HUES64 (cell line): ENCODE measurements around the gene POLR2E.
A peak's percentile ranks its signal among the peaks of the same experiment; 100 is the strongest.

Source experiments
- H3K27ac ChIP-seq: 2 replicates; pipeline ENCODE4 v1.7.0; 2013; ENCODE audit warnings: low read depth, low read length, inconsistent platforms
- H3K27me3 ChIP-seq: 2 replicates; pipeline ENCODE4 v1.6.1; 2013; ENCODE audit warnings: mild to moderate bottlenecking, low read length; ENCODE audit not compliant: insufficient read depth
- H3K36me3 ChIP-seq: 2 replicates; pipeline ENCODE4 v1.6.1; 2013; ENCODE audit warnings: mild to moderate bottlenecking, low read length; ENCODE audit not compliant: insufficient read depth
- H3K4me1 ChIP-seq: 2 replicates; pipeline ENCODE4 v1.6.1; 2013; ENCODE audit warnings: mild to moderate bottlenecking, low read length, moderate library complexity; ENCODE audit not compliant: insufficient read depth
- H3K4me3 ChIP-seq: 2 replicates; pipeline ENCODE4 v1.5.1; 2013; ENCODE audit warnings: mild to moderate bottlenecking, low read length, moderate library complexity
- H3K9ac ChIP-seq: 2 replicates; pipeline ENCODE4 v1.6.1; 2013; ENCODE audit warnings: mild to moderate bottlenecking, low read depth, low read length
- H3K9me3 ChIP-seq: 2 replicates; pipeline ENCODE4 v1.6.1; 2013; ENCODE audit warnings: low read depth, low read length; ENCODE audit not compliant: insufficient read depth
- WGBS: fragments of 150-250, 120-280 bp; methylation state at CpG from one replicate; pipeline ENCODE4 v1.1.7; 2013; ENCODE audit warnings: missing lambda C conversion rate; 5-methylcytosine and 5-hydroxymethylcytosine counted together

The POLR2E gene

DNA sequence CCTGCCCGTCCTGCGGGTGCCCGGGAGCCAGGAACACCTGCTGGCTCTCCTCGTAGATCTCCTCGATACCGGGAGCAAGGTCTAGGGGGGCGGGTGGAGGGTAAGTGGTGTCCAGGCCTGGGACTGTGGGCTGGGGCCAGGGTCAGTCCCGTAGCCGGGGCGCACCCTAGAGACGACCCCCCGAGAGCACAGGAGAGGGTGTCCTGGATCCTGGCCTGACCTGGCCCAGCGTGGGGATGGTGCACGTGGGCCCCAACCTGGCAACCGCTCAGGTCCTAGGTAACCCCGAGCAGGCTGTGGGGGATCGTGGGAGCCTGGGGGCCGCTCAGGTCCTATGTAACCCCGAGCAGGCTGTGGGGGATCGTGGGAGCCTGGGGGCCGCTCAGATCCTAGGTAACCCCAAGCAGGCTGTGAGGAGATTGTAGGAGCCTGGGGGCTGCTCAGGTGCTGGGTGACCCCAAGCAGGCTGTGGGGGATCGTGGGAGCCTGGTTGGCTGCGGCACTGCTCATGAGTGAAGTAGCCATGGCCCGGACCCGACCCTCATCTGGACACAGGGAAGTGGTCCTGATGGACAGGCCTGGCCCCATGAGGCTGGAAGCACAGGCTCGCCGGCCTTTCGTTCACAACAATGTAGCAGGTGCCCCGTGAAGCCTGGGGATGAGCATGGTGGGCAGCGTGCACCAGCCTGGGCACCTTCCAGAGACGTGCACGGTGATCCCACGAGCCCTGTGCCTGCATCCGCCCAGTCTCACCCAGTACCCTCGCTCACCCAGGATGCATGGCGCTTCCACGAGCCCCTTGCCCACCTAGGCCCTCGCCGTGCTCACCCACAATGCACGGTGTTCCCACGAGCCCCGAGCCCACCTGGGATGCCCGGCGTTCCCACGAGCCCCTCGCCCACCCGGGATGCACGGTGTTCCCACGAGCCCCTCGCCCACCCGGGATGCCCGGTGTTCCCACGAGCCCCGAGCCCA lies 14.8 kb upstream of the POLR2E start:
- Histone ChIP-seq H3K27me3 (no peaks in the 10 kb centered on the region), H3K4me1 (peaks cover 4% of the 10 kb centered on the region; the same call in 1 of the 2 replicates), H3K27ac (no peak overlapping the region), H3K9me3 (no peaks in the 10 kb centered on the region), H3K36me3 (peaks cover 27% of the 10 kb centered on the region), H3K9ac (no peak overlapping the region), H3K4me3 (no peak overlapping the region)
- 95% methylated on average over 54 of the region's 54 CpGs for WGBS

DNA sequence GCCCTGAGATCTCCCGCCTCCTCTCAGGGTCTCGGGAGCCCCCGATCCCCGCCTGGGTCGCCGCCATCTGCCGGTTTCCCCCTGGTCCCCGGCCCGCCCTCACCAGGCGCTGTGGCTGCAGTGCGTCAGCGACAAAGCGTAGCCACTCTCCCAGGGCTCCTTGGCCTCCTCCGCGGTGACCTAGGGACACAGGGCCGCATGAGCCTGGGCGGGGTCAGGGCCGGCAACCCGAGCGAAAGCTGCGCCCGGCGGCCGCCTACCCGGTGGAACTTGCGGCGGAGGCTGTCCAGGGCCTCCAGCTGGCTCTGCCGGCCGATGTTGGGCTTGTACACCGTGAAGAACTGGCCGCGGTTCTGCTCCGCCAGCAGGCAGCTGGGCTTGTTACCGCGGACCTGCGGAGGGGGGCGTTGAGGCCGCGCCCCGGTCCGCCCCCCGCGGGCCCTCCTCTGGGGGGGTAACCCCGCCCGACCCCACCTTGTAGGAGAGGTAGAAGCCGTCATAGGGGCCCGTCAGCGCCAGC lies 13.9 kb upstream of the POLR2E start:
- Histone ChIP-seq H3K36me3 (peaks cover 26% of the 10 kb centered on the region), H3K27me3 (no peaks in the 10 kb centered on the region), H3K9ac (no peak overlapping the region), H3K9me3 (no peaks in the 10 kb centered on the region), H3K27ac (no peak overlapping the region), H3K4me3 (no peak overlapping the region), H3K4me1 (peaks cover 4% of the 10 kb centered on the region; the same call in 1 of the 2 replicates)
- 93% methylated on average over 48 of the region's 48 CpGs for WGBS

DNA sequence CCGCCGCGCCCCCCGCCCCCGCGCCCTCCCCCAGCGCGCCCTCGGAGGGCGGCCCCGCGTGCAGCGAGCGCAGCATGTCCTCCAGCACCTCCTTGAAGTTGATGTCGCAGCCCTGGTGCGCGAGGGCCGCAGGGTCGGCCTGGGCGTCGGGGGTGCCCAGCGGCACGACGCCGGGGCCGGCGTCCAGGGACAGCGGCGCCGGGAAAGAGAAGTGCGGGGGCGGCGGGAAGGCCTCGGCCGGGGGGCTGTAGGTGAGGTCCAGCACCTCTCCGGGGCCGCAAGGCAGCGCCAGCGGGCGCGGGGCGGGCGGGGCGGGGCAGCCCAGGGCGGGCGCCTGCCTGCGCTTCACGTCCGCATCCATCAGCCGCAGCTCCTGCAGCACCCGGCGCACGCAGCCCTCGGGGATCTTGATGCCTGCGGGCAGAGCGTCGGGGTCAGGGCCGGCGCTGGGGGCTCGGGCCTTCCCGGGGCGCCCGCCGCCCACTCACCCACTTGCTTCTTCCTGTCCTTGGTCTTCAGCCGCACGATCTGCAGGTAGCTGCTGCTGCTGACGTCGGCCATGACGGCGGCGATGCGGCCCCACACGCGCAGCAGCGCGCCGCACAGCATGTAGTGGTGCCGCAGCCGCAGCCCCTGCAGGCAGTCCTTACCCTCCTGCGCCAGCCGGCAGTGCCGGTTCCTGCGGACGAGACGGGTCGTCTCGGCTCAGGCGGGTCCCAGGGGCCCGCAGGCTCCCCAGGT lies 13.3 kb upstream of the POLR2E start:
- Histone ChIP-seq H3K27ac (no peak overlapping the region), H3K4me1 (peaks cover 4% of the 10 kb centered on the region; the same call in 1 of the 2 replicates), H3K9me3 (no peaks in the 10 kb centered on the region), H3K36me3 (peaks cover 24% of the 10 kb centered on the region), H3K9ac (no peak overlapping the region), H3K27me3 (no peaks in the 10 kb centered on the region), H3K4me3 (no peak overlapping the region)
- WGBS: 96% methylated on average over 89 of the region's 89 CpGs

DNA sequence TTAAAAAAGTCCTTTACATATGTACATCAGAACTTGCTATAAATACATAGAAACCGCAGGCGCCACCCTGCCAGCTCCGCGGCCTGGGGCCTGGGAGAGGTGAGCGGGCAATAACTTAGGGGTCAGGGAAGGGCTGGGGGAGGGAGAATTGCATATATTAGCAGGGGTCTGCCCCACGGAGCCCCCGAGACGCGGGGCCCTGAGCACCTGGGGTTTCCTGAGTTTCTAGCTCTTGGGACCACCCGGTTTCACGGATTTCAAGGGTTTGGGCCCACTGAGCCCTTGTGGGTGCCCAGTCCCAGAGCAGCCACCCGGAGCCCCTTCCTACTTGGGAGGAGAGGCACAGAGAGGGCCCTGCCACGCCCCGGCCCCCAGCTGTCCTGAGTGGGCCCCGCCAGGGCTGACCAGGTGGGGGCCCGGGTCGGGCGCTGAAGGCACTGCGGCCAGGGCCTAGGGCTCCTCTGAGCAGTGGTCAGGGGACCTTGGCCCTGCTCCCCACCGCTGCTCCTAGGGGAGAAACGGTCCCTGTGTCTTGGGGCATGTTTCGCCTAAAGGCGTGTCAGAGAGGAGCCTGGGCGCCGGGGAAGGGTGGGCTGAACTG lies 12.6 kb upstream of the POLR2E start:
- 0 out of 2 replicates have a peak overlapping the region, but pooled peaks have one; percentile 49 for H3K27ac ChIP-seq

DNA sequence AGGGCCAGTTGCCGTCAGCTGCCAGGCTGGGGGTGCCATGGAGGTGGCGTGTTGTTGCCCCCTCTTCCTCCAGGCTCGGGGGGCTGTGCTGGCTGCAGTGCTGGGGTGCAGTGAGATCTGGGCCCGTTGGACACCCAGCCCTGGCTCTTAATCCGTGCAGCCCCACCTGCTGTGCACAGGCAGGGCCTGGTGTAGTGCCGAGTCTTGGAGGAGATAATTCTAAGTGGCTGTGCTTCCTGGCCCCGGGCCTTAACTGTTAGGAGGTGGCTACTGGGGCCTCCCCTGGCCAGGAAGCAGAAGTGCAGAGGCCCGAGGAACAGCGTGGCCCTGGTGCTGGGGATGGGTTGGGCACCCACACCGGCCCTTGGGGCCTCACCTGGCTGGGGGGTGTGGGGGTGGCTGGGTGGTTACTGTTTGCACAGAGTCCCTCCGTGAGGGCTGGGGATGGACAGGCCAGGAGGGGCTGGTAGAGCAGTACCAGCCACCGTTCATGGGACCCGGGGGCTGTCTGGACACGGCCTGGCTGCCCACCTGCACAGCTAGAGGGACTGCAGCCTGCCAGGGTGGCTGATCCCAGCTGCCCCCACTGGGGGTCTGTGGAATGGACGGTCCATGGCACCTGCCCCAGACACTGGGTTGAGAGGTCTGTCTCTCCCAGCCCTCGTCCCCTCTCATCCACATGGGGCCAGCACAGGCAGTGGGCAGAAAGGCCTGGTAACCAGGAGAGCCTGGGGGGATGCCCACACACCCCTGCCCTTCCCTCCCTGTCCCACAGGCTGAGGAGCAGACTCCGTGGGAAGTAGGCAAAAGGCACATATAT lies 11.9 kb upstream of the POLR2E start:
- peak overlapping the region; percentile 49; the same call in 1 of the 2 replicates for H3K27ac ChIP-seq
- peaks cover 24% of the 10 kb centered on the region for H3K36me3 ChIP-seq
- H3K4me3 ChIP-seq: no peak overlapping the region
- H3K9ac ChIP-seq: no peak overlapping the region
- WGBS: 87% methylated on average over 17 of the region's 17 CpGs
- no peaks in the 10 kb centered on the region for H3K9me3 ChIP-seq
- peaks cover 5% of the 10 kb centered on the region; the same call in 1 of the 2 replicates for H3K4me1 ChIP-seq
- H3K27me3 ChIP-seq: no peaks in the 10 kb centered on the region

More for the DNA sequence above, 12.6 kb upstream of the POLR2E start:
- no peak overlapping the region; the same call in 1 of the 2 replicates for H3K9ac ChIP-seq
- 95% methylated on average over 25 of the region's 25 CpGs for WGBS
- H3K27me3 ChIP-seq: no peaks in the 10 kb centered on the region
- H3K9me3 ChIP-seq: no peaks in the 10 kb centered on the region
- 0 out of 2 replicates have a peak, but pooled peaks cover under 1% of the 10 kb centered on the region for H3K4me1 ChIP-seq
- H3K4me3 ChIP-seq: no peak overlapping the region
- H3K36me3 ChIP-seq: peaks cover 24% of the 10 kb centered on the region

DNA sequence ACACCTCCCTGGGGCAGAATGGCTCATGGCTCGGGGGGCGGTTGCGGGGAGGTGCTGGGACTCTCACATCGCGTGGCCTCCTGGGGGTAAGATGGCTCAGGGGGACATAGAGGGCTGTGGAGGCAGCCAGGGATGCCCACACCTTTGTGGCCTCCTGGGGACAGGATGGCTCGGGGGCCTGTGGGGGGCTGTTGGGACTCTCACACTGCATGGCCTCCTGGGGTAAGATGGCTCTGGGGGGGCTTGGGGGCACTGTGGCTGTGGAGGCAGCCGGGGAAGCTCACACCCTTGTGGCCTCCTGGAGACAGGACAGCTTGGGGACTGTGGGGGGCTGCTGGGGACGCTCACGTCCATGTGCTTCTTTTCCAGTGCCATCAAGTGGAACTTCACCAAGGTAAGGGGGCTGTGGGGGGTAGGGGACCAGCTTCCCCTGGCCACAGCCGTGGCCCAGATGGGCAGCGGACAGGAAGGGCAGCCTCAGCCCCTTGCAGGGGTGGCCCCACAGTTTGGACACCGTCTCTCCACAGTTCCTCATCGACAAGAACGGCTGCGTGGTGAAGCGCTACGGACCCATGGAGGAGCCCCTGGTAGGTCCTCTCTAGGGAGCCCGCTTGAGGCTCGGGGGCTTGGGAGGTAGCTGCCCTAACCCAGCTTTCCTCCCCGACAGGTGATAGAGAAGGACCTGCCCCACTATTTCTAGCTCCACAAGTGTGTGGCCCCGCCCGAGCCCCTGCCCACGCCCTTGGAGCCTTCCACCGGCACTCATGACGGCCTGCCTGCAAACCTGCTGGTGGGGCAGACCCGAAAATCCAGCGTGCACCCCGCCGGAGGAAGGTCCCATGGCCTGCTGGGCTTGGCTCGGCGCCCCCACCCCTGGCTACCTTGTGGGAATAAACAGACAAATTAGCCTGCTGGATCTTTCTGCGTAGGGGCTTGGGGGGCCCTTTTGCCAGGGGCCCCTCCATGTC lies 11.0 kb upstream of the POLR2E start:
- Histone ChIP-seq H3K9me3 (no peaks in the 10 kb centered on the region), H3K36me3 (peaks cover 24% of the 10 kb centered on the region), H3K4me3 (no peak overlapping the region), H3K27me3 (no peaks in the 10 kb centered on the region), H3K9ac (no peak overlapping the region), H3K4me1 (peaks cover 11% of the 10 kb centered on the region; the same call in 1 of the 2 replicates), H3K27ac (0 out of 2 replicates have a peak overlapping the region, but pooled peaks have one; percentile 35)
- 93% methylated on average over 32 of the region's 32 CpGs for WGBS

DNA sequence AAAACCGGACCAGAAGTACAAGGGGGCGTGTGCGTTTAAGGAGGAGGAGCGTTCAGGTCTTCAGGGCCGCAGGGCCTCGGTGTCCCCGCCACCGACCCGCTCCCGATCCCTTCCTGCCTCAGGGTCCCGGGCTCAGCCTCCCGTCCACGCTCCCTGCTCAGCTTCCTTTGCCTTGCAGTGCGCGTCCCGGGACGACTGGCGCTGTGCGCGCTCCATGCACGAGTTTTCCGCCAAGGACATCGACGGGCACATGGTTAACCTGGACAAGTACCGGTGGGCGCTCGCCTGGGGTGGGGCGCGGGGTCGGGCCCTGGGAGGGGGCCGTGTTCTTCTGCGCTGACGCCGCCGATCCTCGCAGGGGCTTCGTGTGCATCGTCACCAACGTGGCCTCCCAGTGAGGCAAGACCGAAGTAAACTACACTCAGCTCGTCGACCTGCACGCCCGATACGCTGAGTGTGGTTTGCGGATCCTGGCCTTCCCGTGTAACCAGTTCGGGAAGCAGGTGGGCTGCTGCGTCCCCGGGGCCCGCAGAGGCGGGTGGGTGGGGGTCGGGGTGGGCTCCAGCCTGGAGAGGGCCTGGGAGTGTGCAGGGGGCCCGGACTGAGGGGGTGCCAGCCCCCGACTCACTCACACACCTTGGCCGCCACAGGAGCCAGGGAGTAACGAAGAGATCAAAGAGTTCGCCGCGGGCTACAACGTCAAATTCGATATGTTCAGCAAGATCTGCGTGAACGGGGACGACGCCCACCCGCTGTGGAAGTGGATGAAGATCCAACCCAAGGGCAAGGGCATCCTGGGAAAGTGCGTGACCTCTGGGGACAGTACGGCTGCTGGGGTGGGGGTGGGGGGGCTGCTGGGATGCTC lies 10.1 kb upstream of the POLR2E start:
- H3K9me3 ChIP-seq: no peaks in the 10 kb centered on the region

DNA sequence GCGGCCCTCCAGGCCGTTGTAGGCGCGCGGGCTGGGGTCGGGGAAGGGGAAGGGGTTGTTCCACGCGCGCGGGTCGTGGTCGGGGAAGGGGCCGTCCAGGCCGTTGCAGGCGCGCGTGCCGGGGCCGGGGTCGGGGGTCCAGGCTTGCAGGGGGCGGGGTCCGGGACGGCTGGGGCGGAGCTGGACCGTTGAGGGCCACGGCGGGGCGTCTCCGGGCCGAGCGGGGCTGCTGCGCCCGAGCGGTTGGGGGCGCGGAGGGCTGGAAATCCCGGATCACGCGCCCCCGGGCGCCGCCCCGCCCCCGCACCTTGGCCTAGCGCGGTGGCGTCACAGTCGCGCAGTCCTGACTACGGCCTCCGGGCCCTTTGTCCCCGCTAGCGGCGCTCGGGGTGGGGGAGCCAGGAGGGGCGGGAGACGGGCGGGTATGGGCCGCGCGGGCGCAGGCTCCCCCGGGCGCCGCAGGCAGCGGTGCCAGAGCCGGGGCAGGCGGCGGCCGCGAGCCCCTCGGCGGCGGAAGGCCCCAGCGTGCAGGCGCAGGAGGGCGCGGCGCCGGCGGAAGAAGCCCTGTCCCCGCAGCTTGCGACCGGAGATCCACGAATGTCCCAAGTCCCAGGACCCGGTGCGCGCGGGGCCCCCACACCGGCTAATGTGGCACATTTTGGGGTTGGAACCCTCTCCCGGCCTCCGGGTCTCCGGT lies 9.3 kb upstream of the POLR2E start:
- Histone ChIP-seq H3K9ac (peak overlapping the region; percentile 92), H3K4me1 (peaks cover 11% of the 10 kb centered on the region; the same call in 1 of the 2 replicates), H3K4me3 (peak overlapping the region; percentile 88), H3K27me3 (no peaks in the 10 kb centered on the region), H3K9me3 (no peaks in the 10 kb centered on the region), H3K36me3 (peaks cover 20% of the 10 kb centered on the region), H3K27ac (peak overlapping the region; percentile 97)
- WGBS: under 1% methylated on average over 93 of the region's 93 CpGs

More for the DNA sequence above, 10.1 kb upstream of the POLR2E start:
- WGBS: 39% methylated on average over 69 of the region's 69 CpGs
- H3K27me3 ChIP-seq: no peaks in the 10 kb centered on the region
- peaks cover 20% of the 10 kb centered on the region for H3K36me3 ChIP-seq
- H3K4me3 ChIP-seq: peak overlapping the region; percentile 88
- H3K27ac ChIP-seq: peak overlapping the region; percentile 97
- H3K4me1 ChIP-seq: peaks cover 11% of the 10 kb centered on the region; the same call in 1 of the 2 replicates
- H3K9ac ChIP-seq: peak overlapping the region; percentile 92
